Peyer's patch (tissue), 4 donors: ENCODE results near the gene S100A3.
"Not testable (repeated sequence)": the region's sequence is repeated elsewhere in the genome, so short reads cannot be mapped to it uniquely, and the experiment has no call there.

Source experiments
- CTCF ChIP-seq, 6 experiments: fragments of 450-650 bp in 4 of 6; fragments of 200-600 bp in 2 of 6; sonication (generic) in 1 of 6; IDR thresholded peaks; one replicate each; pipeline ENCODE4 v1.5.1; 2017 to 2019; ENCODE audit warnings: antibody characterized with exemption in 6 of 6, mild to moderate bottlenecking in 3 of 6, moderate library complexity in 1 of 6
- POLR2A ChIP-seq, 2 donors: fragments of 450-650 bp; IDR thresholded peaks; one replicate each; pipeline ENCODE4 v1.5.1; 2017; ENCODE audit warnings: antibody characterized with exemption in 2 of 2, mild to moderate bottlenecking in 2 of 2, moderate library complexity in 2 of 2

DNA sequence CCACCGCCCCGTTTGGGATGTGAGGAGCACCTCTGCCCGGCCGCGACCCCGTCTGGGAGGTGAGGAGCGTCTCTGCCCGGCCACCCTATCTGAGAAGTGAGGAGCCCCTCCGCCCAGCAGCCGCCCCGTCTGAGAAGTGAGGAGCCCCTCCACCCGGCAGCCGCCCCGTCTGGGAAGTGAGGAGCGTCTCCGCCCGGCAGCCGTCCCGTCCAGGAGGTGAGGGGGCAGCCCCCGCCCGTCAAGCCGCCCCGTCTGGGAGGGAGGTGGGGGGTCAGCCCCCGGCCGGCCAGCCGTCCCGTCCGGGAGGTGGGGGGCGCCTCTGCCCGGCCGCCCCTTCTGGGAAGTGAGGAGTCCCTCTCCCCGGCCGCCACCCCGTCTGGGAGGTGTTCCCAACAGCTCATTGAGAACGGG is 26.0 kb upstream of the S100A3 start:
- TF ChIP-seq POLR2A, CTCF (IDR thresholded peaks at IDR 0.05): not testable (repeated sequence)
